Ishikawa (cell line): Measurements from ENCODE around the gene CLMN.

Experiments
- CEBPB ChIP-seq: IDR thresholded peaks from 2 replicates; pipeline ENCODE4 v1.6.1; 2012
- CREB1 ChIP-seq: IDR thresholded peaks from 2 replicates; pipeline ENCODE4 v1.6.1; 2012; ENCODE audit warnings: low read depth
- EP300 ChIP-seq: IDR thresholded peaks from 2 replicates; pipeline ENCODE4 v1.6.1; 2012; ENCODE audit warnings: borderline replicate concordance
- FOXM1 ChIP-seq: IDR thresholded peaks from 2 replicates; pipeline ENCODE4 v1.6.1; 2012; ENCODE audit warnings: low read depth, borderline replicate concordance
- MAX ChIP-seq: IDR thresholded peaks from 2 replicates; pipeline ENCODE4 v1.6.1; 2012
- RAD21 ChIP-seq: IDR thresholded peaks from 2 replicates; pipeline ENCODE4 v1.6.1; 2012; ENCODE audit warnings: low read depth
- TAF1 ChIP-seq: IDR thresholded peaks from 2 replicates; pipeline ENCODE4 v1.6.1; 2012; ENCODE audit warnings: low read depth, mild to moderate bottlenecking
- TCF12 ChIP-seq: IDR thresholded peaks from 2 replicates; pipeline ENCODE4 v1.6.1; 2012; ENCODE audit warnings: low read depth
- TEAD4 ChIP-seq: IDR thresholded peaks from 2 replicates; pipeline ENCODE4 v1.6.1; 2012
- USF1 ChIP-seq: IDR thresholded peaks from 2 replicates; pipeline ENCODE4 v1.6.1; 2012
- YY1 ChIP-seq: IDR thresholded peaks from 2 replicates; pipeline ENCODE4 v1.6.1; 2012; ENCODE audit warnings: low read depth
- ZBTB7A ChIP-seq: IDR thresholded peaks from 2 replicates; pipeline ENCODE4 v1.6.1; 2012; ENCODE audit warnings: low read depth
- TF ChIP-seq, protein P1 (sequence below): IDR thresholded peaks from 2 replicates; pipeline ENCODE4 v1.6.1; 2012; ENCODE audit warnings: low read depth, mild to moderate bottlenecking

DNA sequence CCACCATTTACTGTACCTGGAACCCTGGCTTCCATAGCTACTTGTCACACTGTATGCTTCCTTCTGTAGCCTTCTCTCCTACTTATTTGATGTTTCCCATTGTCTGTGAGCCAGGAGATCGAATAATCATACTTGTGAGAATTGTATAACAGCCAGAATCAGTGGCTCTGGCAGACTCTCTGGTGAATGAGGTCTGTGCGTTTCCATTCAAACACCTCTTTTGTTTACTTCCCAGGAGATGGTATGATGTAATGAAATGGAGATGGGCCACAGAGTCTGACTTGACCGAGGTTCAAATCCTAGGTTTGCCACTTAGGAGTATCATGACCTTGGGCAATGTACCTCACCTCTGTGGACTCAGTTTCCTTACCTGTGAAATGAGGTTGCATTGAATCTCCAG is 35.7 kb upstream of the CLMN start:
- no peak for TF ChIP-seq CREB1
- no peak for TF ChIP-seq TAF1
- no peak for TF ChIP-seq MAX
- no peak for TF ChIP-seq CEBPB
- TF ChIP-seq EP300, result no peak
- no peak for TF ChIP-seq TCF12
- TF ChIP-seq FOXM1, result no peak
- TF ChIP-seq YY1, result no peak
- TF ChIP-seq, protein P1, sequence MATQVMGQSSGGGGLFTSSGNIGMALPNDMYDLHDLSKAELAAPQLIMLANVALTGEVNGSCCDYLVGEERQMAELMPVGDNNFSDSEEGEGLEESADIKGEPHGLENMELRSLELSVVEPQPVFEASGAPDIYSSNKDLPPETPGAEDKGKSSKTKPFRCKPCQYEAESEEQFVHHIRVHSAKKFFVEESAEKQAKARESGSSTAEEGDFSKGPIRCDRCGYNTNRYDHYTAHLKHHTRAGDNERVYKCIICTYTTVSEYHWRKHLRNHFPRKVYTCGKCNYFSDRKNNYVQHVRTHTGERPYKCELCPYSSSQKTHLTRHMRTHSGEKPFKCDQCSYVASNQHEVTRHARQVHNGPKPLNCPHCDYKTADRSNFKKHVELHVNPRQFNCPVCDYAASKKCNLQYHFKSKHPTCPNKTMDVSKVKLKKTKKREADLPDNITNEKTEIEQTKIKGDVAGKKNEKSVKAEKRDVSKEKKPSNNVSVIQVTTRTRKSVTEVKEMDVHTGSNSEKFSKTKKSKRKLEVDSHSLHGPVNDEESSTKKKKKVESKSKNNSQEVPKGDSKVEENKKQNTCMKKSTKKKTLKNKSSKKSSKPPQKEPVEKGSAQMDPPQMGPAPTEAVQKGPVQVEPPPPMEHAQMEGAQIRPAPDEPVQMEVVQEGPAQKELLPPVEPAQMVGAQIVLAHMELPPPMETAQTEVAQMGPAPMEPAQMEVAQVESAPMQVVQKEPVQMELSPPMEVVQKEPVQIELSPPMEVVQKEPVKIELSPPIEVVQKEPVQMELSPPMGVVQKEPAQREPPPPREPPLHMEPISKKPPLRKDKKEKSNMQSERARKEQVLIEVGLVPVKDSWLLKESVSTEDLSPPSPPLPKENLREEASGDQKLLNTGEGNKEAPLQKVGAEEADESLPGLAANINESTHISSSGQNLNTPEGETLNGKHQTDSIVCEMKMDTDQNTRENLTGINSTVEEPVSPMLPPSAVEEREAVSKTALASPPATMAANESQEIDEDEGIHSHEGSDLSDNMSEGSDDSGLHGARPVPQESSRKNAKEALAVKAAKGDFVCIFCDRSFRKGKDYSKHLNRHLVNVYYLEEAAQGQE, result no peak
- no peak for TF ChIP-seq RAD21
- TF ChIP-seq ZBTB7A, result no peak
- no peak for TF ChIP-seq TEAD4
- TF ChIP-seq USF1, result no peak
